Measurements from ENCODE around the gene CSTF1.

DNA sequence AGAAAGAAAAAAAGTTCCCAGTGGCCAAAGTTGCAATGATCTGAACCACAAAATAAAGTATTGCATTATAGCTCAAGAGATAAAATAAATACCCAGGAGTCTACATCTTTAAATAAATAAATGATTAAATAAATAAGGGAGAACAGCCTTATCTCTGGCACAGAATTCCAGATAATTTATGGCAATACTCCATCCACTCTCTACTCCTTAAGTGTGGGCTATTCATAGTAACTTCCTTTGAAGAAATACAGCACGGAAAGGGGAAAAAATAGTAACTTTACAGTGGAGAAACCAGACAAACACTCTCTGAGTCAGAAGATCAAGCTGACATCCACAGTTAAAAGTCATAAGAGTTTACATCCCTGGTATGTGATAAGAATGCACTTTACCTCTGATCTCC is 12.1 kb upstream of the CSTF1 start:
- TF ChIP-seq, protein P1, sequence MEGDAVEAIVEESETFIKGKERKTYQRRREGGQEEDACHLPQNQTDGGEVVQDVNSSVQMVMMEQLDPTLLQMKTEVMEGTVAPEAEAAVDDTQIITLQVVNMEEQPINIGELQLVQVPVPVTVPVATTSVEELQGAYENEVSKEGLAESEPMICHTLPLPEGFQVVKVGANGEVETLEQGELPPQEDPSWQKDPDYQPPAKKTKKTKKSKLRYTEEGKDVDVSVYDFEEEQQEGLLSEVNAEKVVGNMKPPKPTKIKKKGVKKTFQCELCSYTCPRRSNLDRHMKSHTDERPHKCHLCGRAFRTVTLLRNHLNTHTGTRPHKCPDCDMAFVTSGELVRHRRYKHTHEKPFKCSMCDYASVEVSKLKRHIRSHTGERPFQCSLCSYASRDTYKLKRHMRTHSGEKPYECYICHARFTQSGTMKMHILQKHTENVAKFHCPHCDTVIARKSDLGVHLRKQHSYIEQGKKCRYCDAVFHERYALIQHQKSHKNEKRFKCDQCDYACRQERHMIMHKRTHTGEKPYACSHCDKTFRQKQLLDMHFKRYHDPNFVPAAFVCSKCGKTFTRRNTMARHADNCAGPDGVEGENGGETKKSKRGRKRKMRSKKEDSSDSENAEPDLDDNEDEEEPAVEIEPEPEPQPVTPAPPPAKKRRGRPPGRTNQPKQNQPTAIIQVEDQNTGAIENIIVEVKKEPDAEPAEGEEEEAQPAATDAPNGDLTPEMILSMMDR (IDR thresholded peaks at IDR 0.05; ENCODE audit: extremely low read depth in 1 of 2, insufficient read depth in 1 of 2, low read depth in 1 of 2, low read length in 2 of 2): no peak
- TF ChIP-seq EZH2 (IDR thresholded peaks at IDR 0.05; ENCODE audit: borderline replicate concordance, low read depth, low read length, severe bottlenecking): no peak
- no peak for TF ChIP-seq POLR2A (IDR thresholded peaks at IDR 0.05; ENCODE audit: low read depth, low read length)
- TF ChIP-seq POLR2AphosphoS5 (IDR thresholded peaks at IDR 0.05; ENCODE audit: insufficient read depth, low read depth, low read length): no peak
- TF ChIP-seq JUN (IDR thresholded peaks at IDR 0.05; ENCODE audit: borderline replicate concordance, insufficient read depth, insufficient read length, low read depth): no peak
